PC-9 (cell line): ENCODE data around the gene KITLG.

ENCODE experiments used
- CTCF ChIP-seq: fragments of 200-600 bp; sonication (generic); conservative IDR thresholded peaks from 2 replicates; pipeline ENCODE4 v1.6.1; 2017; ENCODE audit warnings: mixed run types, antibody characterized with exemption, mild to moderate bottlenecking, moderate library complexity
- EZH2 ChIP-seq: fragments of 200-600 bp; sonication (generic); IDR thresholded peaks from 2 replicates; pipeline ENCODE4 v1.8.0; 2017; ENCODE audit warnings: antibody characterized with exemption, low read depth

GRCh38 chr12:88623777-88624548 is 43.7 kb upstream of the KITLG start:
- TF ChIP-seq EZH2 = no peak
- TF ChIP-seq CTCF = no peak
